AG09319 (cell line): ENCODE data around the gene SLC10A6.

Source experiments
- DNase-seq: peaks from one replicate; pipeline ENCODE4 v3.0.0-alpha.2; 2010; ENCODE audit warnings: low read depth; ENCODE audit errors: extremely low read depth
- TF ChIP-seq, protein P1 (sequence below): IDR thresholded peaks from 2 replicates; pipeline ENCODE4 v1.5.1; 2011; ENCODE audit warnings: low read depth, mild to moderate bottlenecking, inconsistent platforms, low read length, moderate library complexity

Gene SLC10A6, protein sequence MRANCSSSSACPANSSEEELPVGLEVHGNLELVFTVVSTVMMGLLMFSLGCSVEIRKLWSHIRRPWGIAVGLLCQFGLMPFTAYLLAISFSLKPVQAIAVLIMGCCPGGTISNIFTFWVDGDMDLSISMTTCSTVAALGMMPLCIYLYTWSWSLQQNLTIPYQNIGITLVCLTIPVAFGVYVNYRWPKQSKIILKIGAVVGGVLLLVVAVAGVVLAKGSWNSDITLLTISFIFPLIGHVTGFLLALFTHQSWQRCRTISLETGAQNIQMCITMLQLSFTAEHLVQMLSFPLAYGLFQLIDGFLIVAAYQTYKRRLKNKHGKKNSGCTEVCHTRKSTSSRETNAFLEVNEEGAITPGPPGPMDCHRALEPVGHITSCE

DNA sequence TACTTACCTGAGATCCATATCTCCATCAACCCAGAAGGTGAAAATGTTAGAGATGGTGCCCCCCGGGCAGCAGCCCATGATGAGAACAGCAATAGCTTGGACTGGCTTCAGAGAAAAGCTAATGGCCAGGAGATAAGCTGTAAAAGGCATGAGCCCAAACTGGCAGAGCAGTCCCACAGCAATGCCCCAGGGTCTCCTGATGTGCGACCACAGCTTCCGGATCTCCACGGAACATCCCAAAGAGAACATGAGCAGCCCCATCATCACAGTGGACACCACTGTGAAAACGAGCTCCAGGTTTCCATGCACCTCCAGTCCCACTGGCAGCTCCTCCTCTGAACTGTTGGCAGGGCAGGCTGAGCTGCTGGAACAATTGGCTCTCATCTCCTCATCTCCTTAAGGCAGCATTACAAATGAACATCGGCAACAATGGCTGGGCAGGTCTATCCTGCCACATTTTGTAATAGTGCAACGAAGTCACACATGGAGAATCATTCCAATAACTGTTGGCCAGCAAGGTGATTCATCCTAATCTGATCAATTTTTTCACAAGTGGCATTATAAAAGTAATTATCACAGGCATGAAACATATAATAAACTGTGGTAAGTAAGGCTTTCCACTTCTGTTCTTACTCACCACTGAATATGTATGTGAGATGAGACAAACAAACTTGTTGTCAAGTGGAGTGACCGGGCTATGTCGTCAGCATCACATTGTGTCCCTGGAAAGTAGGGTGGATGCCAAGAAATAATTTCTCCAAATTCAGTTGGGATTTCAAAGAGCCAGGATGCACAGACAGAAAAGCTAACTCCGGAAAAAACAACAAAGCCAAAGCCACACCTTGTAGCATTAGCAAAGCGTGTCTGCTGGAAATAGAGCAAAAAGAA lies at the start of gene SLC10A6:
Gene SLC10A6, minus strand, starts transcription at position 653 of the 888 bp plus-strand sequence. Its CDS starts 269 bp downstream, at position 384.
- DNase-seq: no peak
- TF ChIP-seq, protein P1, sequence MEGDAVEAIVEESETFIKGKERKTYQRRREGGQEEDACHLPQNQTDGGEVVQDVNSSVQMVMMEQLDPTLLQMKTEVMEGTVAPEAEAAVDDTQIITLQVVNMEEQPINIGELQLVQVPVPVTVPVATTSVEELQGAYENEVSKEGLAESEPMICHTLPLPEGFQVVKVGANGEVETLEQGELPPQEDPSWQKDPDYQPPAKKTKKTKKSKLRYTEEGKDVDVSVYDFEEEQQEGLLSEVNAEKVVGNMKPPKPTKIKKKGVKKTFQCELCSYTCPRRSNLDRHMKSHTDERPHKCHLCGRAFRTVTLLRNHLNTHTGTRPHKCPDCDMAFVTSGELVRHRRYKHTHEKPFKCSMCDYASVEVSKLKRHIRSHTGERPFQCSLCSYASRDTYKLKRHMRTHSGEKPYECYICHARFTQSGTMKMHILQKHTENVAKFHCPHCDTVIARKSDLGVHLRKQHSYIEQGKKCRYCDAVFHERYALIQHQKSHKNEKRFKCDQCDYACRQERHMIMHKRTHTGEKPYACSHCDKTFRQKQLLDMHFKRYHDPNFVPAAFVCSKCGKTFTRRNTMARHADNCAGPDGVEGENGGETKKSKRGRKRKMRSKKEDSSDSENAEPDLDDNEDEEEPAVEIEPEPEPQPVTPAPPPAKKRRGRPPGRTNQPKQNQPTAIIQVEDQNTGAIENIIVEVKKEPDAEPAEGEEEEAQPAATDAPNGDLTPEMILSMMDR: no peak

DNA sequence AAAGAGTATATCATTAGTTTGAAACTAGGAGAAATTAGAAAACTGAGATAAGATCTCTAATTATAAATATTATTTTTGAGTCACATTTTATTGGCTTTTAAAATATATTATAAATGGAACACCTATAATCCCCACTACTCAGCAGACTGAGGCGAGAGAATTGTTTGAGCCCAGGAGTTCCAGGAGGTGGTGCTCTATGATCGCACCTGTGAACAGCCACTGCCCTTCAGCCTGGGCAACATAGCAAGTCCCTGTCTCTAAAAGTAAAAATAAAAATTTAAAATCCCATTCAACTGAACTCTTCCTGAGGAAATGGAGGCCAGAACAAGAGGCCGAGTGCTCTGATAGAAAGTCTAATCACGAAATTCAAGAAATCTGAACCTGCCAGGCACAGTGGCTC lies 49.4 kb upstream of the SLC10A6 start:
- TF ChIP-seq, protein P1: no peak; the same call in 1 of the 2 replicates
- no peak for DNase-seq

DNA sequence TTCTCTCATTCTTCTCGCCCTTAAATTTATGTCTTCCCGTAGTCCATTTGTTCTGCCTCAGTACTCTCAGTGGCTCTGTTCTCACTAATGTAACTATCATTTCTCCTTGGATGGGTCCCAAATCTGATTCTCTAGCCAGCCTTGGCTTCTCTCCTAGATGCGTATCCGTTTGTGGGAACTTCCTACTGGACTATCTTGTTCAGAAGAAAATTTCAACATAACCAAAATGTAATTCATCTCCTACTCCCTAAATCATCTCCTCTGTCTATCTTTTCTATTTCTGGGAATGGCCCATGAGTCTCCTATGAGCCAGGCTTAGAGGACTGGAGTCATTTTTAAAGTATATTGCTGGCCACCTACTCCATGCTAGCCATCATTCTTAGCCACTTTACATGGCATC lies 47.4 kb upstream of the SLC10A6 start:
- no peak for DNase-seq
- TF ChIP-seq, protein P1: no peak

DNA sequence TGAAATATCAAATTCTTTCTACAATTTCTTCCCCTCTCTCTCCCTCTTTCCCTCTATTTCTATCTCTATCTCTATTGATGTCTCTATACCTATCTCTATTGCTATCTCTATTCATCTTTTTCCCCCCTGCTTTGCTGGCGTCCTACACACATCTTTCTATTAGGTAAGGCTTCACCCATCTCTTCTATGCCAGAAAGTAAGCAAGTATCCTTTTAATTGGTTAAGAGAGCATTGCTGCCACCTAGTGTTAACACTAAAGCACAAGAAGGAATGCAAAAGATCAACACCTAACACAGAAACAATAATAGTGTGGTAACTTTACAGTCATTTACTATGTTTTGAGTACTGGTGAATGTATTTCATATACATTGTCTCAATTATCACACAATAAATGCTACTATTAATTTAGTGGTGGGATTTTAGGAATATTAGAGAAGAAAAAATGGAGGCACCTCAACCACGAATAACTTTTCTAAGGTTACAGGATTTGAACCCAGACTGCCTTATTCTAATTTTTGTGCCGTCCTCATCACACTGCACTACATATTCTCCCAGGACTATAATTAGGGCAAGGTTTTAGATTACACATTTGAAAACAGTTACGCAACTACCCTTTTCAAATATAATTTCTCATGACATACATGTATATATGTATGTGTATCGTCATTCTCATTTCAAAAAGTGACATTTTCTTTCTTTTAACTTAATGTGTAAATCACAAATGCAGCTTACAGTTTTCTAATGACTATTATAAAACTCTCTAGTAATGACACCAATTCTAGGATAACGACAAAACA lies 46.7 kb upstream of the SLC10A6 start:
- TF ChIP-seq, protein P1: peak; percentile 65
- no peak for DNase-seq

DNA sequence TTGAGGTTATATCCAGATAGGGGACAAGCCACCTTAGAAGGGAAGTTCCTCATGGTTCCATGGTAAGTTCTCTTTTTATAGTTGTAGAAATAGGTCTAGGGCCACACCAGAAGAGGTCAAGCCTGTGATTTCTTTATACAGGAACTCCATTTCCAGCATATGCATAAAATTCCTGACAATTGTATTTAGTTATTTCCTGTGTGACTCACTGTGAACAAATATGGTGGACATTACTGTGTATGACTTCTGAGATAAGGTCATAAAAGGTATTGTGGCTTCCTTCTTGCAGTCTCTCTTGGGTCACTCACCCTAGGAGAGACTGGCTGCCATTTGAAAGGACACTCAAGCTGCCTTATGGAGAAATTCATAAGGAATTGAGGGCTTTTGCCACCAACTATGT lies 45.3 kb upstream of the SLC10A6 start:
- TF ChIP-seq, protein P1: no peak
- DNase-seq: no peak

DNA sequence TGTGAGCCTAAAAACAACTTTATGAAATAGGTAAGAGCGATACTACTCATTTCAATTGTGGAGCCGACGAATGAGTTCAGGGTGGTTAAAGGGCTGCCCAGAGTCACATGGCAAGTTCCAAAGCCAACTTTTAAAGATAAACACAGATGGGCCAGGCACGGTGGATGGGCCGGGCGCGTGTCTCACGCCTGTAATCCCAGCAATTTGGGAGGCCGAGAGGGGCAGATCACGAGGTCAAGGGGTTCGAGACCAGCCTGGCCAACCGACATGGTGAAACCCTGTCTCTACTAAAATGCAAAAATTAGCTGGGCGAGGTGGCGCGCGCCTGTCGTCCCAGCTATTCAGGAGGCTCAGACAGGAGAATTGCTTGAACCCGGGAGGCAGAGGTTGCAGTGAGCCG lies 44.0 kb upstream of the SLC10A6 start:
- no peak for DNase-seq
- TF ChIP-seq, protein P1: no peak
